ENCODE data around the gene NOS1AP. TPM values are rescaled to one million over a fixed set of nuclear protein-coding genes. Genes with fewer than 3 reads are reported as not detected.

Gene NOS1AP
- total RNA-seq, 2 experiments from 2014 or later: 0.18 TPM

GRCh38 chr1:162303004-162303344 is 233.5 kb downstream of the NOS1AP start:
- H3K27me3 Mint-ChIP-seq: peaks cover 11% of the 10 kb centered on the region
- ChIA-PET POLR2A (no interaction called here), CTCF (no interaction called here)
- ATAC-seq (no peak), DNase-seq (no peak)
- no peaks in the 10 kb centered on the region for H3K4me1 Mint-ChIP-seq (ENCODE audit: low read depth)
- H3K27ac Mint-ChIP-seq: no peak overlapping the region
- peaks cover 6% of the 10 kb centered on the region for H3K9me3 Mint-ChIP-seq
- no peak for TF ChIP-seq CTCF (IDR thresholded peaks at IDR 0.05)
- no peaks in the 10 kb centered on the region for H3K36me3 Mint-ChIP-seq (ENCODE audit: low read depth)
- no peak overlapping the region for H3K4me3 Mint-ChIP-seq
- intact Hi-C loops (cut with micrococcal nuclease): no loop called here

GRCh38 chr1:162304736-162305135 is 235.2 kb downstream of the NOS1AP start:
- H3K9me3 Mint-ChIP-seq: peaks cover 9% of the 10 kb centered on the region
- intact Hi-C loops (cut with micrococcal nuclease): no loop called here
- no peak for TF ChIP-seq CTCF (IDR thresholded peaks at IDR 0.05)
- CTCF ChIA-PET: interaction anchor here (1.0 kb wide), 1 partner anchor 14 kb away, joined by 3 read pairs; no protein-coding TSS in a partner anchor
- H3K27ac Mint-ChIP-seq: no peak overlapping the region
- POLR2A ChIA-PET: no interaction called here
- H3K36me3 Mint-ChIP-seq (ENCODE audit: low read depth): no peaks in the 10 kb centered on the region
- no peaks in the 10 kb centered on the region for H3K4me1 Mint-ChIP-seq (ENCODE audit: low read depth)
- H3K4me3 Mint-ChIP-seq: no peak overlapping the region
- ATAC-seq: no peak
- no peak for DNase-seq
- peaks cover 9% of the 10 kb centered on the region for H3K27me3 Mint-ChIP-seq

GRCh38 chr1:162305969-162306368 is 236.5 kb downstream of the NOS1AP start:
- H3K9me3 Mint-ChIP-seq: peaks cover 9% of the 10 kb centered on the region
- no peak overlapping the region for H3K27ac Mint-ChIP-seq
- no peak for ATAC-seq
- intact Hi-C loops (cut with micrococcal nuclease): no loop called here
- H3K36me3 Mint-ChIP-seq (ENCODE audit: low read depth): no peaks in the 10 kb centered on the region
- H3K27me3 Mint-ChIP-seq: peaks cover 8% of the 10 kb centered on the region
- TF ChIP-seq CTCF (IDR thresholded peaks at IDR 0.05): no peak
- ChIA-PET CTCF (no interaction called here), POLR2A (no interaction called here)
- no peak overlapping the region for H3K4me3 Mint-ChIP-seq
- DNase-seq: no peak
- no peaks in the 10 kb centered on the region for H3K4me1 Mint-ChIP-seq (ENCODE audit: low read depth)

GRCh38 chr1:162310337-162310736 is 240.8 kb downstream of the NOS1AP start:
- no peaks in the 10 kb centered on the region for H3K36me3 Mint-ChIP-seq (ENCODE audit: low read depth)
- intact Hi-C loops (cut with micrococcal nuclease): no loop called here
- no peak overlapping the region for H3K4me3 Mint-ChIP-seq
- H3K27me3 Mint-ChIP-seq: peaks cover 9% of the 10 kb centered on the region
- no peak overlapping the region for H3K27ac Mint-ChIP-seq
- ChIA-PET POLR2A (no interaction called here), CTCF (no interaction called here)
- H3K4me1 Mint-ChIP-seq (ENCODE audit: low read depth): no peaks in the 10 kb centered on the region
- DNase-seq (no peak), ATAC-seq (no peak)
- H3K9me3 Mint-ChIP-seq: peaks cover 9% of the 10 kb centered on the region
- no peak for TF ChIP-seq CTCF (IDR thresholded peaks at IDR 0.05)

GRCh38 chr1:162314206-162314605 is 244.7 kb downstream of the NOS1AP start:
- no peaks in the 10 kb centered on the region for H3K4me1 Mint-ChIP-seq (ENCODE audit: low read depth)
- no peak for TF ChIP-seq CTCF (IDR thresholded peaks at IDR 0.05)
- intact Hi-C loops (cut with micrococcal nuclease): no loop called here
- H3K36me3 Mint-ChIP-seq (ENCODE audit: low read depth): no peaks in the 10 kb centered on the region
- peaks cover 9% of the 10 kb centered on the region for H3K27me3 Mint-ChIP-seq
- H3K9me3 Mint-ChIP-seq: no peaks in the 10 kb centered on the region
- H3K4me3 Mint-ChIP-seq: no peak overlapping the region
- no peak for ATAC-seq
- ChIA-PET CTCF (no interaction called here), POLR2A (no interaction called here)
- DNase-seq: no peak
- H3K27ac Mint-ChIP-seq: no peak overlapping the region

Measured in activated CD8-positive, alpha-beta T cell treated with anti-CD3 and anti-CD28 coated beads for 36 hours (primary cell).